HCT116 (cell line): ENCODE results near the gene NR2F2. TPM values are rescaled to one million over a fixed set of nuclear protein-coding genes. Genes with fewer than 3 reads are reported as not detected.

Source experiments
- ATAC-seq: fragments of 200-7000 bp; cut with Tn5 transposase; 2 replicates; pipeline ENCODE4 v1.9.1; 2020; ENCODE audit warnings: mild to moderate bottlenecking, moderate library complexity
- BruUV-seq: library from RNA; stranded (reverse); fragments of 400-500 nt; replicated peaks from 2 replicates; lab custom pipeline; 2021; lab: Mats Ljungman, UMichigan
- CTCF ChIA-PET: fragments of 300-600 bp; sonication (Branson Sonifier 250); formaldehyde crosslinking; loops from one replicate; lab custom pipeline; 2021; ENCODE audit warnings: antibody characterized with exemption; lab: Charles Lee
- POLR2A ChIA-PET: fragments of 300-600, 350-600 bp; sonication (Branson Sonifier 250); formaldehyde crosslinking; loops from one replicate; lab custom pipeline; 2021; ENCODE audit warnings: antibody characterized with exemption; lab: Charles Lee
- RAD21 ChIA-PET, 2 experiments: fragments of 300-600 bp; sonication (Branson Sonifier 250); formaldehyde crosslinking; loops; one replicate each; lab custom pipeline; 2023; ENCODE audit warnings: low total read pairs in 2 of 2; ENCODE audit not compliant: uncharacterized antibody in 2 of 2, unreplicated experiment in 2 of 2, low non-redundant PET in 1 of 2; lab: Charles Lee
- DNase-seq: peaks from one replicate; pipeline ENCODE4 v3.0.0-alpha.2; 2010; ENCODE audit warnings: low read depth, low spot score
- H2AFZ ChIP-seq: fragments of 200-600 bp; shearing (Covaris generic), sonication (generic); 2 replicates; pipeline ENCODE4 v1.6.1; 2017; ENCODE audit warnings: low read depth, mixed run types, mixed read lengths, antibody characterized with exemption, low read length; ENCODE audit not compliant: poor library complexity, severe bottlenecking
- H3K27ac ChIP-seq: 2 replicates; pipeline ENCODE4 v1.5.1; 2012; ENCODE audit warnings: low read depth, low read length
- H3K27me3 ChIP-seq: fragments of 200-600 bp; sonication (generic); 2 replicates; pipeline ENCODE4 v1.6.1; 2016; ENCODE audit warnings: mixed run types, low read length, mixed read lengths; ENCODE audit not compliant: insufficient read depth
- H3K36me3 ChIP-seq, 2 experiments: fragments of 200-500 bp in 1 of 2; fragments of 200-600 bp in 1 of 2; sonication (Bioruptor generic) in 1 of 2; sonication (generic) in 1 of 2; 2 replicates each; pipeline versions ENCODE4 v1.5.1 to v1.6.1; 2014 to 2016; ENCODE audit warnings: low read length in 2 of 2, inconsistent platforms in 1 of 2, mixed read lengths in 1 of 2, mixed run types in 1 of 2; ENCODE audit not compliant: insufficient read depth in 2 of 2, control insufficient read depth in 1 of 2
- H3K4me1 ChIP-seq, 2 experiments: fragments of 200-600 bp in 1 of 2; sonication (generic) in 1 of 2; 2 replicates each; pipeline versions ENCODE4 v1.5.1 to v1.6.1; 2012 to 2017; ENCODE audit warnings: low read length in 2 of 2, inconsistent platforms in 1 of 2, mild to moderate bottlenecking in 1 of 2, mixed read lengths in 1 of 2, mixed run types in 1 of 2, moderate library complexity in 1 of 2; ENCODE audit not compliant: insufficient read depth in 2 of 2, control insufficient read depth in 1 of 2
- H3K4me2 ChIP-seq: fragments of 200-600 bp; sonication (generic); 2 replicates; pipeline ENCODE4 v1.6.1; 2017; ENCODE audit warnings: mixed run types, low read length, mixed read lengths
- H3K4me3 ChIP-seq, 2 experiments: fragments of 200-600 bp in 1 of 2; sonication (generic) in 1 of 2; replicated peaks in 1 of 2; 2 replicates each; pipeline ENCODE4 v1.5.1; 2011 to 2016; ENCODE audit warnings: low read length in 2 of 2, control low read depth in 1 of 2, low read depth in 1 of 2, mild to moderate bottlenecking in 1 of 2, mixed read lengths in 1 of 2, mixed run types in 1 of 2
- H3K79me2 ChIP-seq: fragments of 200-600 bp; sonication (generic); 2 replicates; pipeline ENCODE4 v1.6.1; 2017; ENCODE audit warnings: mild to moderate bottlenecking, mixed run types, low read length, moderate library complexity, mixed read lengths; ENCODE audit not compliant: insufficient read depth
- H3K9ac ChIP-seq: fragments of 200-600 bp; sonication (generic); 2 replicates; pipeline ENCODE4 v1.6.1; 2016; ENCODE audit warnings: low read length, mixed read lengths
- H3K9me2 ChIP-seq: fragments of 200-600 bp; sonication (generic), shearing (Covaris generic); 2 replicates; pipeline ENCODE4 v1.6.1; 2017; ENCODE audit warnings: mixed run types, mild to moderate bottlenecking, moderate library complexity; ENCODE audit not compliant: insufficient read depth
- H3K9me3 ChIP-seq, 2 experiments: fragments of 200-500 bp in 1 of 2; fragments of 200-600 bp in 1 of 2; sonication (Bioruptor generic) in 1 of 2; sonication (generic) in 1 of 2; 2 replicates each; pipeline ENCODE4 v1.6.1; 2014 to 2017; ENCODE audit warnings: low read length in 2 of 2, mixed read lengths in 2 of 2, inconsistent platforms in 1 of 2, low read depth in 1 of 2, mild to moderate bottlenecking in 1 of 2, mixed run types in 1 of 2, moderate library complexity in 1 of 2; ENCODE audit not compliant: control insufficient read depth in 1 of 2, insufficient read depth in 1 of 2
- H4K20me1 ChIP-seq: fragments of 200-600 bp; sonication (generic), shearing (Covaris generic); 2 replicates; pipeline ENCODE4 v1.6.1; 2017; ENCODE audit warnings: mixed run types, mild to moderate bottlenecking, moderate library complexity; ENCODE audit not compliant: insufficient read depth
- ATF3 ChIP-seq: IDR thresholded peaks from 2 replicates; pipeline ENCODE4 v1.6.1; 2012
- EZH2phosphoT487 ChIP-seq: fragments of 200-600 bp; IDR thresholded peaks from 2 replicates; pipeline ENCODE4 v1.6.1; 2018; ENCODE audit warnings: antibody characterized with exemption, borderline replicate concordance
- FOSL1 ChIP-seq: IDR thresholded peaks from 2 replicates; pipeline ENCODE4 v1.6.1; 2012; ENCODE audit warnings: low read depth
- MAX ChIP-seq: IDR thresholded peaks from 2 replicates; pipeline ENCODE4 v1.6.1; 2012
- POLR2A ChIP-seq: IDR thresholded peaks from 2 replicates; pipeline ENCODE4 v1.7.0; 2011; ENCODE audit warnings: borderline replicate concordance; ENCODE audit not compliant: insufficient read depth, insufficient read length; ENCODE audit errors: extremely low read depth
- POLR2AphosphoS5 ChIP-seq: IDR thresholded peaks from 2 replicates; pipeline ENCODE4 v1.6.1; 2011; ENCODE audit warnings: mild to moderate bottlenecking, low read depth, low read length, moderate library complexity
- SRF ChIP-seq: IDR thresholded peaks from 2 replicates; pipeline ENCODE4 v1.6.1; 2012; ENCODE audit warnings: low read depth
- ZBTB33 ChIP-seq: IDR thresholded peaks from 2 replicates; pipeline ENCODE4 v1.6.1; 2011; ENCODE audit warnings: mild to moderate bottlenecking, low read length, moderate library complexity; ENCODE audit not compliant: insufficient replicate concordance; ENCODE audit errors: extremely low read depth
- ZFX ChIP-seq: fragments of 450-650 bp; IDR thresholded peaks from 2 replicates; pipeline ENCODE4 v1.6.1; 2017
- intact Hi-C: fragments of 100-400 bp; cut with micrococcal nuclease; formaldehyde crosslinking; loops from 2 replicates; pipeline ENCODE4 v1.10.0; 2022
- total RNA-seq: library from RNA; stranded (reverse); gene quantifications from one replicate; pipeline ENCODE4 v1.2.1, GENCODE V29; 2021; ENCODE audit not compliant: unreplicated experiment

The NR2F2 gene
- total RNA-seq, 1 experiment from 2014 or later, result 61.4 TPM

GRCh38 chr15:96333131-96334016 lies 2.9 kb downstream of the NR2F2 start:
- CTCF ChIA-PET, result no interaction called here
- no peak for ATAC-seq
- TF ChIP-seq POLR2AphosphoS5 (0 out of 2 replicates have a peak, but pooled peaks have one; percentile 11), ZBTB33 (no peak), POLR2A (no peak), MAX (no peak), ATF3 (no peak), FOSL1 (no peak), ZFX (peak; percentile 30; the same call in 1 of the 2 replicates), EZH2phosphoT487 (no peak), SRF (no peak)
- Histone ChIP-seq H3K27ac (peak overlapping the region; percentile 98), H3K9ac (peak overlapping the region; percentile 80), H3K4me1 (peaks cover 31 to 59% of the 10 kb centered on the region in 2 experiments), H3K79me2 (peaks cover 88% of the 10 kb centered on the region), H3K4me3 (peak overlapping the region; percentile 71 to 86), H3K27me3 (no peaks in the 10 kb centered on the region), H3K4me2 (peak overlapping the region; percentile 87), H2AFZ (no peak overlapping the region), H3K9me3 (no peaks in the 10 kb centered on the region), H3K36me3 (peaks cover 19 to 45% of the 10 kb centered on the region in 2 experiments), H4K20me1 (peaks cover 17% of the 10 kb centered on the region; the same call in 1 of the 2 replicates), H3K9me2 (no peaks in the 10 kb centered on the region)
- POLR2A ChIA-PET, result no interaction called here
- RAD21 ChIA-PET, result no interaction called here
- BruUV-seq, result no TSS peak
- no peak for DNase-seq
- intact Hi-C loops, result no loop called here
